Measurements from ENCODE around the gene KIF21A.

DNA sequence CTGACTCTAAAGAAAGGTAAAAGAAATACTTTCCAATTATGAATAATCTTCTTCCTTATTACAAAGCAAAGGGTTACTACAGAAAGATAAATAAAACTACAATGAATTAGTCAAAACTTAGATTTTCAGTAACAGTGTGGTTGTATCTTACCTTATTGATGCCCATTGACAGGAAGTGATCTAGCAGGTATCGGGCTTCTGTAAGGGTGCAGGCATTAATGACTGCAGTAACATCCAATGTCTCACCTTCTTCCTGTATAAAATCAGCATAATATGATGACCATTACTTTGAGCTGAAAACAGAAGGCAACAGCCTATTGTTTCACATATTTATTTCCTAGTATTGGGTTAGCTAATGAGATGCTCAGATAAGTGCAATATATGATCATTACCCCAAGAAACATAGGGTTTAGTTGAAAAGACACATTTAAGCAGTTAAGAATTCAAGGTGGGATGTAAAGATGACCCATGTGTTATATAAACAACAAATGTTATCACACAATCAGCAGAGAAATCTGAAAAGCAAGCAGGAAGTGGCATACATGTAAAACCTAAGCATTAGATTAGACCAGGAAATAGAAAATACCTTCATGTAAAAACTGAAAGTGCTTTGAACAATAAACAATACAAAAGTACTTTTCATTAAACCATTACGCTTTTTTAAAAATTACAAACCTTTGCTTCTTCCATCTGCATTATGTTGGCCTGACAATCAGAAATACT is 111.2 kb downstream of the KIF21A start:
- TF ChIP-seq POLR2A (IDR thresholded peaks at IDR 0.05) = no peak
- TF ChIP-seq CTCF (IDR thresholded peaks at IDR 0.05) = no peak

Data from lower leg skin (tissue), 3 donors.